Measurements from ENCODE around the gene CD79B.
"Not testable (repeated sequence)": the region's sequence is repeated elsewhere in the genome, so short reads cannot be mapped to it uniquely, and the experiment has no call there.

Gene CD79B

DNA sequence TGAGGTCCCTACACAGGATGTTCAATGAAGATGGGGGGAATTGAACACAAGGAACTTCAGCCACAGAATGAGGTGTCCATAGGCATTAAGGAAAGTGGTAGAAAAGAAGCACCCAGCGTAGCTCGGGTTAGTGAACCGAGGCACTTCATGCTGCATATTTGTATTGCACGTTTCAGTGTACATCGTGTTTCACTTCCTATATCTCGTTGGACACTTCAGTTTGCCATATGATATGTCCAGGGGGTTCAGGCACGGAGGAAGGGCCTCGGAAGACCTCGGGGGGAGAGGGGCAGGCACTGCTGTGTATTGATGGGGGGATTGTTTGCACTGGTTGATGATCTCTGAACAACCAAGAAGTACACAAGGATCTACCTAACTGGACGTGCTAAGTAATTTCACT lies 16.4 kb downstream of the CD79B start:
- FAIRE-seq; DNase-seq (ENCODE audit: low spot score): not testable (repeated sequence)

DNA sequence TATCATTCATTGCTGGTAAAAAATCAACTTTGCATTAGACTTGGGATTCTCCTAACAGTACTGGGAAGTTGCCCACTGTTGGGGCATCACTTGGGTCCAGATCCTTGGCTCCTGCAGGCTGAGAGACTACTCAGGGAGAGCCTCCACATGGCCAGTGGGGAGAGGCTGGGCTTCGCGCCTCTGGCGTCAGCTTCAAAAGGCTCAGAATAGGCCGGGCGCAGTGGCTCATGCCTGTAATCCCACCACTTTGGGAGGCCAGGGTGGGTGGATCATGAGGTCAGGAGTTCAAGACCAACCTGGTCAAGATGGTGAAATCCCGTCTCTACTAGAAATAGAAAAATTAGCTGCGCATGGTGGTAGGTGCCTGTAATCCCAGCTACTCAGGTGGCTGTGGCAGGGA lies 17.7 kb downstream of the CD79B start:
- FAIRE-seq (no peak), DNase-seq (ENCODE audit: low spot score) (no peak)

DNA sequence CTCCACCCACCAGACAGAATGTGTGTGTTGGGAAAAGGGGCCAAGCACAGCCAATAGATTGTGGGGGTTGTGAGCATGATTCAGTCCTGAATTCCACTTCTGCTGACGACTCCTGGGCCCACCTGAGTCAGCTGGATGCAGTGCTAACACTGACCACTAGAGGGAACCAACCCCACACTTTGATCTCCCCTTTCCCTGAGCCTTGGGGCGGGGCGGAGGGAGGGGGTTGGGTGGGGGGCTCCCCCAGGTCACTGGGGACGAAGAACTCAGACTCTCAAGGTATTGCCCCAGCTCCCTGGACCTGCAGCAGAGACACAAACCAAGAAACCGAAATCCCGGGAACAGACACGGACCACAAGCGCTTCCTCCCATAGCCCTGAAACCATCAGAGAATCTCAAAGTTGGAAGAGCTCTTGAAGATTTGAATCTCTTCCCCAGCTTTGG lies 20.5 kb downstream of the CD79B start:
- peak; percentile 77 for DNase-seq (ENCODE audit: low spot score)
- peak; percentile 9 for FAIRE-seq

DNA sequence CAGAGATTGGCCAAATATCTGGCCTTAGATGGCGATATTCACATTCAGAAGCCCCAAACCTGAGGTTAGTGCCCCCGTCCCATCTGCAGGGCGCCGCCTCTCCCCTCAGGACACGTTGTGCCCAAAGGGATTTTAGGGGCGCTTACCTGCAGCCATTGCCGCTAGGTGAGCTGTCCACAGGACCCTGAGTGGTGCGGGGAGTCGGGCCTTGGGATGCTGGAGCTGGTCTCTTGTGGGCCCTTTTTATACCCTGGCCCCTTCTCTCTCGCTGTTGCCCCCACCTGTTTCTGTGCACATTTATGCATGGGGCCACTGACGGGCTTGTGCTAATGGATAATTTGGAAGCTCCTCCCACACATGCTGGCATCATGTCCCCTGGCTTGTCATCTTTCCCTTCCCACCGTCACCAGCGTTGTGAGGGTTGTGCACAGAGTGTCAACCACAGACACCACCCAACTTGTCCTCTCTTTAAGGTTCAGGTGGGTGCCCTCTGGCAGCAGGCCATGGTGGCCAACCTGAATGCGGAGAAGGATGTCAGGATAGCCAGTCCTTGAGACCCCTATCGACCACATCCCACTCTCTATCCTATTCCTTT lies 21.0 kb downstream of the CD79B start, which contains the start of gene CSHL1:
CSHL1 (minus strand) TSS at position 218 of the 595 bp plus-strand sequence; CDS start at position 156, 62 bp downstream.
- no peak for DNase-seq (ENCODE audit: low spot score)
- FAIRE-seq = peak; percentile 61

DNA sequence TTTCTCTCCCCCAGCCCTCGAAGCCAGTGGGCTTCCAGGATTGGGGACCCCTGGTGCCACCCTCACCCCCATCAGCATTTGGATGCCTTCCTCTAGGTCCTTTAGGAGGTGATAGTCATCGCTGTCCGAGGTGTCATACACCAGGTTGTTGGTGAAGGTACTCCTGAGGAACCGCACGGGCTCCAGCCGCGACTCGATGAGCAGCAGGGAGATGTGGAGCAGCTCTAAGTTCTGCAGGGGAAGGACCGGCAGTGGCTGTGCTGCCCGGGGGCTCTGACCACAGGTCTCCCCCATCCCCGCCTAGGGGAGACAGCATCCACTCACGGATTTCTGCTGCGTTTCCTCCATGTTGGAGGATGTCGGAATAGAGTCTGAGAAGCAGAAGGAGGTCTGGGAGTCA lies 22.0 kb downstream of the CD79B start:
- DNase-seq (ENCODE audit: low spot score) = no peak

DNA sequence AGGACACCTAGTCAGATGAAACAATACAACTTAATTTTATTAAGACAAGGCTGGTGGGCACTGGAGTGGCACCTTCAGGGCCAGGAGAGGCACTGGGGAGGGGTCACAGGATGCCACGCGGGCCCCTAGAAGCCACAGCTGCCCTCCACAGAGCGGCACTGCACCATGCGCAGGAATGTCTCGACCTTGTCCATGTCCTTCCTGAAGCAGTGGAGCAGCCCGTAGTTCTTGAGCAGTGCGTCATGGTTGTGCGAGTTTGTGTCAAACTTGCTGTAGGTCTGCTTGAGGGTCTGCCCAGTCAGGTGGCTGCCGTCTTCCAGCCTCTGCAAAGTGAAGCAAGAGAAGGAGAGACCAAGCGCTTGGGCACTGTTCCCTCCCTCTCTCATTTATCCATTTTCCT lies 22.5 kb downstream of the CD79B start:
- peak; percentile 53 for FAIRE-seq
- DNase-seq (ENCODE audit: low spot score) = not testable (repeated sequence)

More for the DNA sequence above, 22.0 kb downstream of the CD79B start:
- no peak for FAIRE-seq

DNA sequence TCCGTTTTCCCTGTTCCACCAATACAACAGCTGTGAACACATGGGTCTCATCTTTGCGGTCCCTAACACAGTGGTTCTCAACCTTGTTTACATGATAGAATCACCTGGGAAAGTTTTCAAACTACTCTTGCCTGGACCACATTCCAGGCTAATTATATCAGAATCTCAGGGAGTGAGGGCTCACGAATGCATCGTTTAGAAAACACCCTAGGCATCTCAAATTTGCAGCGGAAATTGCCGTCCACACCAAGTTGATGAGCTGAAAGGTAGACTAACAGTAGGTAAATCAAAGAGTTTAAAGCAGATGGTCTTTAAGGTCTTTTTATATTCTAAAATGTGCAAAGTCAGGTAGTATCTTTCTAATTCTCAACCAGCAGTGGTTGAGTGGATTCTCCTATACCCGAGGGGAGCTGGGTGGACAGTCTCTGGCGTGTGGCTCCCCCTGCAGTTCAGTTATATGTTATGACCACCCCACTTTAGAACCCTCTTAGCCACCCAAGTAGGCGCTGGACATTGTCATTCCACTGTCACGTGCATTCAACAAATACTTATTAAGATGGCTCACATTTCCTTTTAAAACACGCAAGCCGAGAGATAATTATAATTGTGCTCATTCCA lies 24.9 kb downstream of the CD79B start:
- DNase-seq (ENCODE audit: low spot score) = not testable (repeated sequence)

DNA sequence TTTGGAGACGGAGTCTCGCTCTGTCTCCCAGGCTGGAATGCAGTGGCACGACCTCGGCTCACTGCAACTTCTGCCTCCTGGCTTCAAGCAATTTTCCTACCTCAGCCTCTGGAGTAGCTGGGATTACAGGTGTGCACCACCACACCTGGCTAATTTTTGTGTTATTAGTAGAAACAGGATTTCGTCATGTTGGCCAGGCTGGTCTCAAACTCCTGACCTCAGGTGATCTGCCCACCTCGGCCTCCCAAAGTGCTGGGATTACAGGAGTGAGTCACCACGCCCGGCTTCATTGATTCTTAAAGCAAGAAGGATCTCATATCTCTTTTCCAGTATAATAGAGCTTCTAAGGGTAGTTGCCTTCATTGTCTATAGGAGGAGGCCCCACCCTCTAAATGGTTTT lies 27.3 kb downstream of the CD79B start:
- not testable (repeated sequence) for FAIRE-seq; DNase-seq (ENCODE audit: low spot score)

More for the DNA sequence above, 24.9 kb downstream of the CD79B start:
- not testable (repeated sequence) for FAIRE-seq

DNA sequence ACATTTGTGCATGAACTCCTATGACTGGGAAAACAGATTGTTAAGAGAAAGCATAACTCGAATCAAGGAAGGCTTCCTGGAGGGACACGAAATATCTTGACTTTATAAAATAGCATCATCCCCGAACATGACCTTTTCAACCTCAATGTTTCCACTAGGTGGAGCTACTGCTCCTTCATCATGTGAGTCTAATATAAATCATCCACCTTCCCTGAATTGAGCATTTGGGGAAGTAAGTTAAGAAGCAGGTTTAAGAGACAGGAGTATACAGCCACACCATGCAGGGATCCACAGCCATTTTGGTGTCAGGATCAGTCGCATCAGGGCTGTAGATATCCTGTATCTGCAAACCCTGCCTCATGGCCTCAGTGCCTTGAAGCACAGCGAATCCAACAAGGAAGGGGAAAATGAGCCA lies 28.3 kb downstream of the CD79B start:
- not testable (repeated sequence) for DNase-seq (ENCODE audit: low spot score)
- FAIRE-seq = peak; percentile 53

DNA sequence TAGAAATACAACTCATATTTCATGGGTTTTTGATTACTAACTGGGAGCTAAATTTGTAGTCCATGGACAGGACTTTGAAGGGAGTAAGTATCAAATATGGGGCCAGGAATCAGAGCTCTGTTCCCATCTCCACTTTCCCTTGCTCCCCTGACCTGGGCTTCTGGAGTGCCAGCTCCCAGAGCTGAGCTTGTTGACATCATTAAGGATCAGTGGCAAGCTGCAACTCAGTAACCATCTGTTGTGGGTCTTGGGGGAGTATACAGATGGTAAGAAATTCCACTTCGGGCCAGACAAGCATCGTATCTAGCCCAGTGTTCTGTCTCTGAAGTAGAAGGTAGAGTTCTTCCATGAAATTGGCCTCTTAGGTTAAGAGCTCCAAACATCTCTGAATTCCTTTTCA lies 30.2 kb downstream of the CD79B start:
- not testable (repeated sequence) for DNase-seq (ENCODE audit: low spot score); FAIRE-seq

DNA sequence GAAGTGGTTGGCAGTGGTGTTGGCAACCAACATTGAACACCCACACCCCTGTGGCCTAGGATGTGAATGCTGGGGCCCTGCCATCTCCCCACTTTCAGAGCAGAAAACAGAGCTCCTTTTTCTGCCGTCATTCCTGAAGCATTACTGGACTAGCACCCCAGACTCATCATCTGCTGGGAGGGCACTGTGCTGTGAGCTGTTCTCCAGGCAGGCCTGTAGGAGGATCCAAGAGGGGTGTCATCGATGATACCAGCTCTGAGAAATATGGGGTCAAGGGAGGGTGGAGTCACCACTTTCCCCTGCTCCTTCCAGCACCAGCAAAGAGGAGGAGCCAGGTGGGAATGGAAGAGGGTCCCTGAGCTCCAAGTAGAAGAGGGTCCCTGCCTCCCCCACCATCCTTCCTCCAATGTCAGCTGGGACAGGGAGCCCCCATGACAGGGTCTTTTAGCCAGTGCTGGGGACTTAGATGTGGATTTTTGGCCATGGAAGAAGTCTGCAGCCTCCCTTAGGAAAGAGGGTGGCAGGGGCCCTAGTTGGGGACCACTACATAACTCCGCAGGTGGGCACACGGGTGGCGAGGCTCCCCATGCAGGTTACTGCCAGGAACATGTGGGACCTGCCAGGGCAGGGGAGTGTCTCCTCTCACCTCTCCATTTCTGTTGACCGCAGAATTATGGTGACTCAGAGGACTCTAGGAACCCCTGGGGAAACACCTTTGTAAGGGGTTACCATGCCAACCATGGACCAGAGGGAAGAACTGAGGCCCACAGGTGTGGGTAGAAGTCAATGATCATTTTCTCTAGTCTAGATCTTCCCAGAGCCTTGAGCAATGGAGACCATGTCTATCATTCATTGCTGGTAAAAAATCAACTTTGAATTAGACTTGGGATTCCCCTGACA lies 33.0 kb downstream of the CD79B start:
- not testable (repeated sequence) for FAIRE-seq; DNase-seq (ENCODE audit: low spot score)

DNA sequence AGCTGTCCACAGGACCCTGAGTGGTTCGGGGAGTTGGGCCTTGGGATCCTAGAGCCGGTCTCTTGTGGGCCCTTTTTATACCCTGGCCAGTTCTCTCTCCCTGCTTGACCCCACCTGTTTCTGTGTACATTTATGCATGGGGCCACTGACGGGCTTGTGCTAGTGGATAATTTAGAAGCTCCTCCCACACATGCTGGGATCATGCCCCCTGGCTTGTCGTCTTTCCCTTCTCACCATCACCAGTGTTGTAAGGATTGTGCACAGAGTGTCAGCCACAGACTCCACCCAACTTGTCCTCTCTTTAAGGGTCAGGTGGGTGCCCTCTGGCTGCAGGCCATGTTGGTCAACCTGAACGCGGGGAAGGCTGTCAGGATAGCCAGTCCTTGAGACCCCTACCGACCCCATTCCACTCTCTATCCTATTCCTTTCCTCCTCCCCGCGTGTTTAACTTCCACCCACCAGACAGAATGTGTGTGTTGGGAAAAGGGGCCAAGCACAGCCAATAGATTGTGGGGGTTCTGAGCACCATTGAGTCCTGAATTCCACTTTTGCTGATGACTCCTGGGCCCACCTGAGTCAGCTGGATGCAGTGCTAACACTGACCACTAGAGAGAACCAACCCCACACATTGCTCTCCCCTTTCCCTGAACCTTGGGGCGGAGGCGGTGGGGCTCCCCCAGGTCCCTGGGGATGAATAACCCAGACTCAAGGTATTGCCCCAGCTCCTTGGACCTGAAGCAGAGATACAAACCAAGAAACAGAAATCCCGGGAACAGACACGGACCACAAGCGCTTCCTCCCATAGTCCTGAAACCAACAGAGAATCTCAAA lies 35.4 kb downstream of the CD79B start, which contains the start of gene CSH1:
CSH1 (minus strand) TSS at position 51 of the 831 bp plus-strand sequence. CDS start 63 bp downstream, outside the sequence.
- FAIRE-seq = peak; percentile 85
- not testable (repeated sequence) for DNase-seq (ENCODE audit: low spot score)

DNA sequence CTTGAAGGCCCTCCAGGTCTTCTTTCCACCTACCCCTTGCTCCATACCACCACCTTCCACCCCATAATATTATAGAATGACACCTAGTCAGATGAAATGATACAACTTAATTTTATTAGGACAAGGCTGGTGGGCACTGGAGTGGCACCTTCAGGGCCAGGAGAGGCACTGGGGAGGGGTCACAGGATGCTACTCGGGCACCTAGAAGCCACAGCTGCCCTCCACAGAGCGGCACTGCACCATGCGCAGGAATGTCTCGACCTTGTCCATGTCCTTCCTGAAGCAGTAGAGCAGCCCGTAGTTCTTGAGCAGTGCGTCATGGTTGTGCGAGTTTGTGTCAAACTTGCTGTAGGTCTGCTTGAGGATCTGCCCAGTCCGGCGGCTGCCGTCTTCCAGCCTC lies 37.3 kb downstream of the CD79B start:
- DNase-seq (ENCODE audit: low spot score); FAIRE-seq: not testable (repeated sequence)

DNA sequence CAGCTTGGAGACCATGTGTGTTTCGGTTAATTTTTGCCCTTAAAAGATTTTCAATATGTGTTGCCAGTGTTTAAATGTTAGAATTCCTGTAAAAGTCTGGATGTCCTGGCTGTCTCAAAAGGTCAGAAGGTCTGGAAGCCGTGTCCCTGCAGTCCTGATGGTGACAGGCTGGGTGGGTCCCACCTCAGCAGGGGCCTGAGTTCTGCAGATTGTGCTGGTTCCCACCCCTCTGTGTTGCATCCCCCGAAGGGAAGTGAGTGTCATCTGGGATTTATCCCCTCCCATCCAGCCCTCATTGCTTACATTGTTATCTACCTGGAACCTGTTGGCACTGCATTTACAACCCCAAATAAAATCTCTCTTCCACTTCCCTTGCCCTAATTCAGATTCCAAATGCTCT lies 38.1 kb downstream of the CD79B start:
- not testable (repeated sequence) for FAIRE-seq

DNA sequence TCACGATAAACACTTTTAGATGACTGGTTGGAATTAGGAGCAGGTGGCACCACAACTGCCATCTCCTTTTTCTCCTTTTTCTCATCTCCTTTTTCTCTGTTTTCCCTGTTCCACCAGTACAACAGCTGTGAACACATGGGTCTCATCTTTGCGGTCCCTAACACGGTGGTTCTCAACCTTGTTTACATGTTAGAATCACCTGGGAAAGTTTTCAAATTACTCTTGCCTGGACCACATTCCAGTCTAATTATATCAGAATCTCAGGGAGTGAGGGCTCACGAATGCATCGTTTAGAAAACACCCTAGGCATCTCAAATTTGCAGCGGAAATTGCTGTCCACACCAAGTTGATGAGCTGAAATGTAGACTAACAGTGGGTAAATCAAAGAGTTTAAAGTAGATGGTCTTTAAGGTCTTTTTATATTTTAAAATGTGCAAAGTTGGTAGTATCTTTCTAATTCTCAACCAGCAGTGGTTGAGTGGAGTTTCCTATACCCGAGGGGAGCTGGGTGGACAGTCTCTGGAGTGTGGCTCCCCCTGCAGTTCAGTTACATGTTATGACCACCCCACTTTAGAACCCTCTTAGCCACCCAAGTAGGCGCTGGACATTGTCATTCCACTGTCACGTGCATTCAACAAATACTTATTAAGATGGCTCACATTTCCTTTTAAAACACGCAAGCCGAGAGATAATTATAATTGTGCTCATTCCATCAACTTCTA lies 39.7 kb downstream of the CD79B start:
- FAIRE-seq = peak; percentile 9
- DNase-seq (ENCODE audit: low spot score) = not testable (repeated sequence)

More for the DNA sequence above, 38.1 kb downstream of the CD79B start:
- not testable (repeated sequence) for DNase-seq (ENCODE audit: low spot score)

DNA sequence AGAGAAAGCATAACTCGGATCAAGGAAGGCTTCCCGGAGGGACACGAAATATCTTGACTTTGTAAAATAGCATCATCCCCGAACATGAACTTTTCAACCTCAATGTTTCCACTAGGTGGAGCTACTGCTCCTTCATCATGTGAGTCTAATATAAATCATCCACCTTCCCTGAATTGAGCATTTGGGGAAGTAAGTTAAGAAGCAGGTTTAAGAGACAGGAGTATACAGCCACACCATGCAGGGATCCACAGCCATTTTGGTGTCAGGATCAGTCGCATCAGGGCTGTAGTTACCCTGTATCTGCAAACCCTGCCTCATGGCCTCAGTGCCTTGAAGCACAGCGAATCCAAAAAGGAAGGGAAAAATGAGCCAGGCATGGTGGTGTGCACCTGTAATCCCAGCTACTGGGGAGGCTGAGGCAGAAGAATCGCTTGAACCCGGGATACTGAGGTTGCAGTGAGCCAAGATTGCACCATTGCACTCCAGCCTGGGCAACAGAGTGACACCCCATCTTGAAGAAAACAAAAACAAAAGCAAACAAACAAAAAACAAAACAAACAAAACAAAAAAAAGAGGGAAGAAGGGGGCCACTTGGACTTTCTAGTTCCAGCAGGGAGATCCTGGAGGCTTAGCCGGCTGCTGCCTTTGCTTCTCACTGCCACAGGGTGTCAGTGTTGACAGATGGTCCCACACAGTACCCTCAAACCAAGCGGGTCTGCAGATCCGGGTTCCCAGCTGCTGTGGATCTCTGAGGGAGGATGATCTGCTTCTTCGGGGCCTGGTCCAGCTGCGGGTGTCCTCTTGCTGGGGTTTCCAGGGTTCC lies 42.9 kb downstream of the CD79B start:
- DNase-seq (ENCODE audit: low spot score); FAIRE-seq: not testable (repeated sequence)

DNA sequence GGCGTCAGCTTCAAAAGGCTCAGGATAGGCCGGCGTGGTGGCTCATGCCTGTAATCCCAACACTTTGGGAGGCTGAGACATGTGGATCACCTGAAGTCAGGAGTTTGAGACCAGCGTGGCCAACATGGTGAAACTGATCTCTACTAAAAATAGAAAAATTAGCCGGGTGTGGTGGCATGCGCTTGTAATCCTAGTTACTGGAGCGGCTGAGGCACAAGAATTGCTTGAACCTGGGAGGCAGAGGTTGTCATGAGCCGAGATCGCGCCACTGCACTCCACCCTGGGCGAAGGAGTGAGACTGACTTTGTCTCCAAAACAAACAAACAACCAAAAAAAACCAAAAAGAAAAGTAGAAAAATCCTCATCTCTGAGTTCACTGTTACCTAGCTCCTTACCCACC lies 47.0 kb downstream of the CD79B start:
- DNase-seq (ENCODE audit: low spot score); FAIRE-seq: not testable (repeated sequence)

DNA sequence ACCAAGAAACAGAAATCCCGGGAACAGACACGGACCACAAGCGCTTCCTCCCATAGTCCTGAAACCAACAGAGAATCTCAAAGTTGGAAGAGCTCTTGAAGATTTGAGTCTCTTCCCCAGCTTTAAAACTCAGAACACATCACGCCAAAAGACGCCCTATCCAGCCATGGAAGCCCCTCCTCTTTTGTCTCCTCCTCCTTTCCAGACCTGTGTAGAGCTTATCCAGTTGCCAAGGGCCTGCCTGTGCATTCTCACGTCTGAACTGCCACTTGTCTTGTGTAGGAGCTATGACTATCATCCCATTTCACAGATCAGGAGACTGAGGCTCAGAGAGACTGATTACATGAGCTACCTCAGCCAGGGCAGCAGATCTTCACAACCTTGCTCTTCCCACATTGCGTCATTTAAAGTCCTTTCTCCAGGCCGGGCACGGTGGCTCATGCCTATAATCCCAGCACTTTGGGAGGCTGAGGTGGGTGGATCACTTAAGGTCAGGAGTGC lies 49.5 kb downstream of the CD79B start:
- not testable (repeated sequence) for FAIRE-seq; DNase-seq (ENCODE audit: low spot score)
